Measurements from ENCODE around the gene GRWD1.
A peak's percentile ranks its signal among the peaks of the same experiment; 100 is the strongest.

The GRWD1 gene

GRCh38 chr19:48443256-48443655, 2.5 kb upstream of the GRWD1 start:
- H3K4me3 ChIP-seq (ENCODE audit: low read depth, low read length): peak overlapping the region; percentile 17
- DNase-seq (ENCODE audit: low read depth): peak; percentile 21
- no peak for TF ChIP-seq CTCF (conservative IDR thresholded peaks at IDR 0.05; ENCODE audit: low read depth, low read length)

GRCh38 chr19:48443731-48444128, 2.1 kb upstream of the GRWD1 start:
- no peak for DNase-seq (ENCODE audit: low read depth)
- peak overlapping the region; percentile 47 for H3K4me3 ChIP-seq (ENCODE audit: low read depth, low read length)
- no peak for TF ChIP-seq CTCF (conservative IDR thresholded peaks at IDR 0.05; ENCODE audit: low read depth, low read length)

GRCh38 chr19:48444129-48444935, 1.5 kb upstream of the GRWD1 start:
- peak overlapping the region; percentile 47 for H3K4me3 ChIP-seq (ENCODE audit: low read depth, low read length)
- TF ChIP-seq CTCF (conservative IDR thresholded peaks at IDR 0.05; ENCODE audit: low read depth, low read length): no peak
- DNase-seq (ENCODE audit: low read depth): no peak

GRCh38 chr19:48444936-48445200, 915 bp upstream of the GRWD1 start:
- peak overlapping the region; percentile 47 for H3K4me3 ChIP-seq (ENCODE audit: low read depth, low read length)
- no peak for TF ChIP-seq CTCF (conservative IDR thresholded peaks at IDR 0.05; ENCODE audit: low read depth, low read length)
- DNase-seq (ENCODE audit: low read depth): no peak

GRCh38 chr19:48445256-48445605, 552 bp upstream of the GRWD1 start:
- H3K4me3 ChIP-seq (ENCODE audit: low read depth, low read length): peak overlapping the region; percentile 99
- TF ChIP-seq CTCF (conservative IDR thresholded peaks at IDR 0.05; ENCODE audit: low read depth, low read length): peak; percentile 85
- DNase-seq (ENCODE audit: low read depth): peak; percentile 98

- DNase-seq (ENCODE audit: low read depth): no peak
- no peak for TF ChIP-seq CTCF (conservative IDR thresholded peaks at IDR 0.05; ENCODE audit: low read depth, low read length)
- peak overlapping the region; percentile 99 for H3K4me3 ChIP-seq (ENCODE audit: low read depth, low read length)
These were observed 796 bp downstream of the GRWD1 start for GRCh38 chr19:48446579-48446978.

GRCh38 chr19:48448563-48448962, 2.8 kb downstream of the GRWD1 start:
- no peak for DNase-seq (ENCODE audit: low read depth)
- no peak overlapping the region for H3K4me3 ChIP-seq (ENCODE audit: low read depth, low read length)
- TF ChIP-seq CTCF (conservative IDR thresholded peaks at IDR 0.05; ENCODE audit: low read depth, low read length): no peak

Data from choroid plexus epithelial cell (primary cell).